NB4 (cell line): Measurements from ENCODE around the gene THSD7A.

Experiments
- DNase-seq: peaks from one replicate; pipeline ENCODE4 v3.0.0; 2010; ENCODE audit warnings: low read depth
- H3K4me3 ChIP-seq: one replicate; pipeline ENCODE4 v1.5.1; 2011; ENCODE audit warnings: mild to moderate bottlenecking, low read depth, low read length, moderate library complexity
- MYC ChIP-seq: IDR thresholded peaks from 2 replicates; pipeline ENCODE4 v1.6.1; 2011; ENCODE audit warnings: low read depth, low read length
- POLR2A ChIP-seq: IDR thresholded peaks from 2 replicates; pipeline ENCODE4 v1.6.1; 2011; ENCODE audit warnings: mild to moderate bottlenecking; ENCODE audit not compliant: insufficient read length; ENCODE audit errors: extremely low read depth
- TF ChIP-seq, protein P1 (sequence below): IDR thresholded peaks from 2 replicates; pipeline ENCODE4 v1.6.1; 2011; ENCODE audit warnings: low read depth, low read length
- TF ChIP-seq, protein P2 (sequence below): IDR thresholded peaks from one replicate; pipeline ENCODE4 v1.5.1; 2012; ENCODE audit warnings: low read depth, low read length

THSD7A gene

DNA sequence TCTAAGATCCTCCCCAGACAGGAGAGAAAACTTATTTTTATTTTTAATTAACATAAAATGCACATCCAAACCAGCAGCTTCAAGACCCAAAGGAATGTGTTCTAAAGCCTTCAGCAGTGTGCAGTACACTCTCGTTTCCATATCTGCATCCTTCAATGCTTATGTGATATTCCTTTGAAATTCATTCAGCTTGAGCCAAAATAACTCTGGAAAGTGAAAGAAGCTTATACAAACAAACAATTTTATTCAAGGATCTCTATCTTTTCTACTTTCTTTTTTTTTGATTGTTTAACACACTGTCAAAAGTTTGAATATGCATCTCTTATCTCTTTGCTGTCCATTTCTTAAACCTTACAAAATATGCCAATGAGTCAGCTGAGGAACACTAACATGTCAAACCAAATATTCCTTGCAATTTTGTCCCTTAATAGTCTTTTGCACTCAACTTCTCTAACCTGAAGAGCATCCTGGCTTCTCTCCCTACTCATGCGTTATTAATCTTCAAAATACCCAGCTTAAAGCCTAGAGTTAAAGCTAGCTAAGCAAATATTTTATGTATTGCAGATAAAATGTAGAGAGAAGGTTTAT lies 124.3 kb downstream of the THSD7A start:
- TF ChIP-seq, protein P1, sequence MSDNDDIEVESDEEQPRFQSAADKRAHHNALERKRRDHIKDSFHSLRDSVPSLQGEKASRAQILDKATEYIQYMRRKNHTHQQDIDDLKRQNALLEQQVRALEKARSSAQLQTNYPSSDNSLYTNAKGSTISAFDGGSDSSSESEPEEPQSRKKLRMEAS, result no peak
- TF ChIP-seq MYC, result no peak
- TF ChIP-seq, protein P2, sequence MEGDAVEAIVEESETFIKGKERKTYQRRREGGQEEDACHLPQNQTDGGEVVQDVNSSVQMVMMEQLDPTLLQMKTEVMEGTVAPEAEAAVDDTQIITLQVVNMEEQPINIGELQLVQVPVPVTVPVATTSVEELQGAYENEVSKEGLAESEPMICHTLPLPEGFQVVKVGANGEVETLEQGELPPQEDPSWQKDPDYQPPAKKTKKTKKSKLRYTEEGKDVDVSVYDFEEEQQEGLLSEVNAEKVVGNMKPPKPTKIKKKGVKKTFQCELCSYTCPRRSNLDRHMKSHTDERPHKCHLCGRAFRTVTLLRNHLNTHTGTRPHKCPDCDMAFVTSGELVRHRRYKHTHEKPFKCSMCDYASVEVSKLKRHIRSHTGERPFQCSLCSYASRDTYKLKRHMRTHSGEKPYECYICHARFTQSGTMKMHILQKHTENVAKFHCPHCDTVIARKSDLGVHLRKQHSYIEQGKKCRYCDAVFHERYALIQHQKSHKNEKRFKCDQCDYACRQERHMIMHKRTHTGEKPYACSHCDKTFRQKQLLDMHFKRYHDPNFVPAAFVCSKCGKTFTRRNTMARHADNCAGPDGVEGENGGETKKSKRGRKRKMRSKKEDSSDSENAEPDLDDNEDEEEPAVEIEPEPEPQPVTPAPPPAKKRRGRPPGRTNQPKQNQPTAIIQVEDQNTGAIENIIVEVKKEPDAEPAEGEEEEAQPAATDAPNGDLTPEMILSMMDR, result no peak
- no peak for TF ChIP-seq POLR2A
- H3K4me3 ChIP-seq, result no peak overlapping the region
- no peak for DNase-seq

DNA sequence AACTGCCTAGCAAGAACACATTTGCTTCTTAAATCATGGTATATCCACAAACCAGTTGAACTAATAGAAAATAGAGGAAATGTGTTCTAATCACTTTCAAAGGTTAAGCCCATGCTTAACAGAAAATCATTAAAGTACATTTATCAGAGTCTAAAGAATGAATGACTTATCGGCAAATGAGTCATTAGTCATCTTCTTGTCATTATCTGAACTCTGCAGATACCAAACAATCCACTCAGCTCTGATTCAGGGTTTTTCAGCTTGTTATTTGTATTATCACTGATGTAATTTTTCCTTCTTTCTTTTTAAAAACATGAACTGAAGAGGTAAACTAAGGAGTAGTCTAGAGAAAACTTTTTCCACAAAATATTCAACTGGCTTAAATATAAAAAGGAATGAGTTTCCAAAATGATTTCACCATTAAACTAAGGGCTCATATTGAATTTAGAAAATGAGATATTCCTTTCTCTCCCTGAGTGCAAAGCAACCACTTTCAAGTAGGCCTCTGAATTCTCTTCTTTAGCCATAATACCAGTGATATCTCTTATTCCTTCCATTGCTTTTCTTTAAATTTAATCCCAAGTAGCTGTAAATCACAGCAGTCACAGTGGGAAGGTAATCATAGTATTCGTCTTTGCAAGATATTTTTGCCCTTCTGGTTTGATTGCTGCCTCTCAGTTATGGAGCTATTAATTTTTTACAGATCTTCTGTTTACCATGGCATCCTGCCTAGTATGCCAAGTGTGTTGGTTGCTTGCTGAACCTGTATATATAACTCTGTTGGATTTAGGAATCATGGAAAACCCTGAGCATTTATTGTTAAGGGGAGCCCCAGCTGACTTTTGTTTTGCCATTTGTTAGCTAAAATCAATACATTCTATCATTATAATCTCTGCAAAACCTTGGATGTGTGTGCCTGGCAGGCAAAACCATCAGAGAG lies 125.1 kb downstream of the THSD7A start:
- DNase-seq, result no peak
- TF ChIP-seq, protein P2, result no peak
- TF ChIP-seq, protein P1, result no peak
- TF ChIP-seq MYC (no peak), POLR2A (no peak)
- H3K4me3 ChIP-seq, result no peak overlapping the region

DNA sequence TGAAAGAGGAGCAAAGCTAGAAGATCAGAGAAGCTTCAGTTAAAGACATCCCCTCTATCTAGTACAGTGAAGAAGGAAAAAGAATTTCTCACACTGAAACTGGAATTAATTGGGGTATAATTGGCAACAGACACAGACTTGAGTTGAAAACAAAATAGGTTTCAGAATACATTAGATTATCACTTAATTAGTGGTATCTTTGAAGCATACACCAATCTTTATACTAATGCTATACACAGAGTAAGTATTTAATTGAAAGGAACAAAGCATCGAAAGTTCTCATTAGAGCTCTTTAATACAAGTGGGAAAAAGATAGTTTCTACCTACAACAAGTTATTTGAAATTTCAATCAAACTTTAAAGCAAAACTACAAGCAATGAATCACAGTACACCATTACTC lies 128.2 kb downstream of the THSD7A start:
- TF ChIP-seq, protein P1, result no peak
- TF ChIP-seq POLR2A (no peak), MYC (no peak)
- TF ChIP-seq, protein P2, result no peak
- no peak for DNase-seq
- no peak overlapping the region for H3K4me3 ChIP-seq

DNA sequence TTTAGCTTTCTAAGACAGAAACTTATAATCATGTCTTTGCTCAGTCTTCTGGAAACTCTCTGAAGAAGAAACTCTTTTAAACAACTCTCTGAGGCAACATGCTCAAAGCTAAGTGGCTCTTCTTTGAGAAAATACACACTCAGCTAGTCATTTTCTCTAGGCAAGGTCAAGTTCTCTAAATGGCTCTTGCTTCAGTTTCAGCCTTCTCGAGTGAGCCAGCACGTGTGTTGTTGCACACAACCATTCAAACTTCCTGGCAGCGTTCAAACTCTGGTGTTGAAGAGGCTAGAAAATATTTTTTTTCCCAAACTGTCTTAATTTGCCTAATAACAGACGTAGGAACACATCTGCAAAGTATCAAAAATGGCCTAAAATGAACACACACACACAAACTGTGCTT lies 129.1 kb downstream of the THSD7A start:
- TF ChIP-seq MYC (no peak), POLR2A (no peak)
- TF ChIP-seq, protein P2, result no peak
- DNase-seq, result no peak
- H3K4me3 ChIP-seq, result no peak overlapping the region

DNA sequence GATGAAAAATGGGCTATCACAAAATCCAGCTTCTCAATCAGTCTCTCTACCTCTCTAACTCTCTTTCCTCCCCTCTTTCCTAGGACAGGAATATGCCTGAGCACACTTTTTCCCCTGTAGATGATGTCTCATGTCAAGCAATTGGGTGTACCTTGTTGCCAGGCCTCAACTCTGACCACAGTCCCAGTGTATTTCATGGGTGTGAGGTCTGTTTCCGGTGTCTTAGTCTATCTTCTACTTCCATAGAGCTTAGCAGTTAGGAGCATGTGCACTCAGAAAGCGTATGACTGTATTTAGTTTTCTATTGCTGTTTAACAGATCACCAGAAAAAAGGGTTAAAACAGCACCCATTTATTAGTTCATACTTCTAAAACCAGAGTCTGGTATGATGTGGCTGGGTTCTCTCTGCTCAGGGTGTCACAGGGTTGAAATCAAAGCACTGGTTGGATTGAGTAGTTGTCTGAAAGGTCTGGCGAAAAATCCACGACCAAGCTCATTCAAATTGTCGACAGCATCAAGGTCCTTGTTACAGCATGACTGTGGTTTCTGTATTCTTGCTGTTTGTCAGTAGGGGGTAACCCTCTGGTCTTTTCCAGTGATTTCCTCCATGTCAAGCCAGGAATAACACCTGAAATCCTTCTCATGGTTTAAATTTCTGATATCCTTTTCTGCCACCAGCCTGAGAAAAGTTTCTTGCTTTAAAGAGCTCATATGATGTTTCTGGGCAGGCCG lies 130.0 kb downstream of the THSD7A start:
- DNase-seq, result no peak

More for the DNA sequence above, 130.0 kb downstream of the THSD7A start:
- TF ChIP-seq POLR2A, result no peak
- TF ChIP-seq, protein P1, result no peak
- TF ChIP-seq, protein P2, result no peak
- no peak overlapping the region for H3K4me3 ChIP-seq
